NCI-H2196 (cell line): Measurements from ENCODE around the gene EFL1.
"Not testable (repeated sequence)": the region's sequence is repeated elsewhere in the genome, so short reads cannot be mapped to it uniquely, and the experiment has no call there.

Source experiments
- DNase-seq: peaks from one replicate; lab custom pipeline; 2025; ENCODE audit not compliant: unreplicated experiment; lab: John Stamatoyannopoulos, UW

Gene EFL1

GRCh38 chr15:82262422-82263026, at the start of gene EFL1, which contains the start of gene SAXO2:
Gene EFL1 (minus strand): TSS chr15:82262734. CDS start chr15:82261778, 956 bp downstream.
Gene SAXO2 (plus strand): TSS chr15:82262818. CDS start chr15:82262880, 62 bp downstream.
- DNase-seq: peak; percentile 75

- DNase-seq: not testable (repeated sequence)
Observed at GRCh38 chr15:82311321-82311720, 48.8 kb upstream of the EFL1 start.

DNA sequence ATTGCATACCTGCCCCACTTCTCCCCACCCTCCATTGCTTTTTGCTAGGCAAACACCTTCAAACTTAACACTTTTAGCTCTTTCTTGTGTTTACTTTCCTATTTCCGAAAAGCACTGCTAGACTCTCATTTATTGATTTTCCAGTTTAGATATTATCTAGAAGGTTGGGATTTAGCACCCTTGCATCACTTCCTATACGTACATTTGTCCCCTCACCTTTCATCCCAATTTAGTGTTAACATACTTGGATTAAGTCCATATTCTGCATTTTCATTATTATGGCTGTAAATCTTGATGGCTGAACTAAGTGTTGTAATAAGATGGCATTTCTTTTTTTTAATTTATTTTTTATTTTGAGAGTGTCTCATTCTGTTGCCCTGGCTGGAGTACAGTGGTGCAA, 47.3 kb upstream of the EFL1 start:
- DNase-seq: no peak

DNA sequence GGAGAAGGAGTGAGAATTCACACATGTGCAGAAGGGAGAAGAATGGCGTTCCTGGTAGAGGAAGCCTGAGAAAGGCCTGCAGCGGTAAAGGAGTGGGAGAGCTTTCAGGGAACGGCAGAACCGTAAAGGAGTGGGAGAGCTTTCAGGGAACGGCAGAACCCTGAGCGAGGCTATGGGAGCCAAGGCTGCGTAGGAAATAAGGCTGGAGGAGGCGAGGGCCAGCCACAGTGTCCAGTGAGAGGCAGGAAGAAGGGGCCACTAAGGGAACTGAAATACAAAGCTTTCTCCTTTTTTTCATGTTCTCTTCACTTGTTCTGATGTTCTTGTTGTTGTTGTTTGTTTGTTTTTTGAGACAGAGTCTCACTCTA, 45.2 kb upstream of the EFL1 start:
- DNase-seq: no peak

GRCh38 chr15:82306791-82307713, 44.5 kb upstream of the EFL1 start:
- DNase-seq: no peak

- DNase-seq: no peak
Observed at GRCh38 chr15:82305621-82306048, 43.1 kb upstream of the EFL1 start.

GRCh38 chr15:82304778-82305090, 42.2 kb upstream of the EFL1 start:
- no peak for DNase-seq

- DNase-seq: no peak
Observed at GRCh38 chr15:82303956-82304777, 41.6 kb upstream of the EFL1 start.

DNA sequence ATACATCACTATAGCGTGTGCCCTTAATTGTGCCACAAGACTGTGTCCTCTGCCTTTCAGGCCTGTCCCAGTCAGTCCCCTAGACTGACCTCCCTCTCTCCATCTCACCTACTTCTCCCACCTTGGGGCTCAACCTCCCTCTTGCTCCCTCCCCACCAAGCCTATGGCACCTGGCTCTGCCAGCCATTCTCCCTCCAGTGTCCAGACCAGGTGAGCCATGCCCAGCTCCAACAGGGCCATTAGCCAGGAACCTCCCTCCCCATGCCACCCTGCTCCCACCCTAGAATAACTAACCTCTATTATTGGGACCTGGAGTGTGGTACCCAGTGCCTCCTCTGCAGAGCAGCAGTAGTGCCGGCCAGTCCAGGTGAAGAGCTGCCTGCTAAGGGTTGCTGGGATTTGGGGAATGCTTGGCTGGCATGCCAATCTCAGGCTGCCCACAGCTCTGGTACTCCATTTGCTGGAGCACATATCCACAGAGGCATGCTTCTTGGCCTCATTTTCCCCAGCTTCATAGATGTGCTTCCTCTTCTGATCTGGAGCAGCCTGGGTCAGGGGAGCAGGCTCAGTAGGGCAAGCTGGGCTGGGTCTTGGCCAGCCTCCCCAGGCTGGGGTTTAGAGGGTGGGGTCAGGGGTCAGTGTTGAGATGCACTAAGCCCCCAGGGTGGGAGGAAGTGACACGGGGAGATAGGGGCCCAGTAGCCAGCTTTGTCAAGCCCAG, 38.9 kb upstream of the EFL1 start:
- no peak for DNase-seq

GRCh38 chr15:82300883-82301282, 38.3 kb upstream of the EFL1 start:
- DNase-seq: no peak

- not testable (repeated sequence) for DNase-seq
Observed at GRCh38 chr15:82300326-82300725, 37.8 kb upstream of the EFL1 start.

GRCh38 chr15:82299511-82299914, 37.0 kb upstream of the EFL1 start:
- not testable (repeated sequence) for DNase-seq

DNA sequence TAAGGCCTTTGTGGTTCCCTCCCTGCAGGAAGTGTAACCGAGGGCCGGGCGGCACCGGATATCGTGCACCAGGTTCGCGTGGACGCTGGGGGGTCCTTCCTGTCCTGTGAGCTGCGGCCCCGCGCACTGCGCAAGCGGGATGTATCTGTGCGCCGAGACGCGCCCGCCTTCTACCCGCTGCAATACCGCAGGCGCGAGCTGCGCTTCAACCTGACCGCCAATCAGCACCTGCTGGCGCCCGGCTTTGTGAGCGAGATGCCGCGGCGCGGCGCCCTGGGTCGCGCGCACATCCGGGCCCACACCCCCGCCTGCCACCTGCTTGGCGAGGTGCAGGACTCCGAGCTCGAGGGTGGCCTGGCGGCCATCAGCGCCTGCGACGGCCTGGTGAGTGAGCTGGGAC, 36.0 kb upstream of the EFL1 start:
- no peak for DNase-seq

DNA sequence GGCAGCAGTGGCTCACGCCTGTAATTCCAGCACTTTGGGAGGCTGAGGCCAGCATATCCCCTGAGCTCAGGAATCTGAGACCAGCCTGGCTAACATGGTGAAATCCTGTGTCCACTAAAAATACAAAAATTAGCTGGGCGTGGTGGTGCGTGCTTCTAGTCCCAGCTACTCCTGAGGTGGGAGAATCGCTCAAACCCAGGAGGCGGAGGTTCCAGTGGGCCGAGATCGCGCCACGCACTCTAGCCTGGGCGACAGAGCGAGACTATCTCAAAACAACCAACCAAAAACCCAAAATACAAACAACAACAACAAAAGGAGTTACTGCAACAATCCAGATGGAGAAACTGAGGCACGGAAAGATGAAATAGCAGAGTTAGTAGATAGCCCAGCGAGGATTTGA, 35.5 kb upstream of the EFL1 start:
- DNase-seq: no peak

DNA sequence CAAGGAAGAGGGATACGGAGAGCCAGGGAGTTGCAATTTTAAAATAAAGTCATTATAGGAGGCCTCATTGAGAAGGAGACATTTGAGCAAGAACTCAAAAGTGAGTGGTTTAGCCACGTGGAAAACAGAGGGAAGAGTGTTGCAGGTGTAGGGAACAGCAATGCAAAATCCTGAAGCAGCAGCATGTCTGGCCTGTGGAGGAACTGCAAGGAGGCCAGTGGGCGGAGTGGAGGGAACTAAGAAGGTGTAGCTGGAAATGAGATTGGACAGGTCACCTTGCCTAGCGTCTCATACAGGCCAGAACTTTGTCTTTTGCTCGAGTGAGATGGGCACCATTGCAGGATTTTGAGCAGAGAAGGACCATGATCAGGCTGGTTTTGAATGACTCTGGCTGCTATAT, 35.0 kb upstream of the EFL1 start:
- no peak for DNase-seq

DNA sequence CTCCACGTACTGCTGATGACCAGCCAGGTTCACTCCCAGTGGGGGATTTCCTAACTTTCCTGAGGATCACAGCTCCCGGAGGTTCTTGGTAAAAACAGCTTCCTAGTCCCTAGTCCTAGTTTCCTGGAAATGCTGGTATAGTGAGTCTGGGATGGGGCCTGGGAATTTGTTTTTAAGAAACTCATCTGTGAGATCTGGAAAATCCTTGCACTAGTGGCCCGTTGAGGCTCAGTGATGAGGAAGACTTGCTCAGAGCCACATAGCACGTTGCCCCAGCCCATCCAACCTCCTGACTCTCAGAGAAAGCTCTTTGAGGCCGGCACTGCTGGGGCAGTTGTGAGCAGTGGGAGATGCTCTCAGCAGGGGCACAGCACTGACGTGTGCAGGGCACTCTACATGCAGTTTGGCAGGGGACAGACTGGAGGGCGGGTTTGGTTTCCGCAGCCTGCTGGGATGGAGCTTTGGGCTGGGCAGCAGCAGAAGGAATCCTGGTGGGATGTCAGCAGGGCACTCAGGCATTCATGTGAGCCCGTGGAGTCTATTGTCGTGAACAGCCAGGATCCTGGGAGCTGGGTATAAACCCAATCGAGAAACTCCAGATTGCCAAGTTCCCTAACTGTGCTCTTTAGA, 31.6 kb upstream of the EFL1 start:
- DNase-seq: no peak

- DNase-seq: no peak
Observed at GRCh38 chr15:82292271-82292670, 29.7 kb upstream of the EFL1 start.

DNA sequence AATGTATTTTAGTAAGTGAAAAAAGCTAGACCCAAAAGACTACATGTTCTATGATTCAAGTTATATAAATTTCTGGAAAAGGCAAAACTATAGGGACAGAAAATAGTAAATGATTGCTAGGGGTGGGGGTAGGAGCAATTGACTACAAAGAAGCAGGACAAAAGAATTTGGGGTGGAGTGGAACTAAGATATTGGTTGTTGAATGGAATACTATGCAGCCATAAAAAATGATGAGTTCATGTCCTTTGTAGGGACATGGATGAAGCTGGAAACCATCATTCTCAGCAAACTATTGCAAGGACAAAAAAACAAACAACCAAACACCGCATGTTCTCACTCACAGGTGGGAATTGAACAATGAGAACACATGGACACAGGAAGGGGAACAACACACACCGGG, 25.7 kb upstream of the EFL1 start:
- DNase-seq: not testable (repeated sequence)

- DNase-seq: not testable (repeated sequence)
Observed at GRCh38 chr15:82286475-82286874, 23.9 kb upstream of the EFL1 start.

DNA sequence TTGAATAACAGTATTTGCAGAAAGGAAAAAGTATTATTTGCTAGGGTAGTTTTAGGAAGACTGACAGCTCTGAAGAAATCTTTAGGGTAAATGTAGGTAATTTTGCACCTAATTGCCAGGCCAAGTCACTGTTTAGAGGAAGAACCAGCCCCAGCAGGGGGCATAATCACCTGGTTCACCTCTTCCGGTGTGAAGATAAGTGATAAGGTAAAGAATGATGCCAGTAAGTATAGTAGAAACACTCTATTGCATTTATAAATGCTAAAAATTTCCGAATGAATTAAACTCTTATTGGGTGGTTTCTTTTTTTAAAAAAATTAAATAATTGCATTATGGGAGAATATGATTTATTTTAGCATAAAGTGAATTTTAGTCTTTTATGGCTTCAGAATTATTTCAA, 21.8 kb upstream of the EFL1 start:
- not testable (repeated sequence) for DNase-seq
